Renal cortex interstitium (tissue), 11 donors: ENCODE results near the gene KRTAP22-1. TPM values are rescaled to one million over a fixed set of nuclear protein-coding genes. Genes with fewer than 3 reads are reported as not detected.

Experiments
- DNase-seq, 11 donors: peaks; one replicate each; pipeline ENCODE4 v3.0.0-alpha.2; 2013; ENCODE audit warnings: low read depth in 9 of 11, low spot score in 4 of 11; ENCODE audit errors: extremely low read depth in 1 of 11
- polyA plus RNA-seq, 3 donors: library from polyadenylated mRNA; unstranded; fragments of 120-200 nt; gene quantifications; one replicate each; pipeline ENCODE4 v1.2.1, GENCODE V29; 2013; ENCODE audit not compliant: insufficient read length in 3 of 3

The KRTAP22-1 gene
- polyA plus RNA-seq, 3 donors, result not detected

- DNase-seq, result no peak
Measured at GRCh38 chr21:30620080-30620479, 19.2 kb downstream of the KRTAP22-1 start.

- DNase-seq, result no peak
Measured at GRCh38 chr21:30620522-30620921, 19.6 kb downstream of the KRTAP22-1 start, which contains the start of gene KRTAP20-4. Gene KRTAP20-4 (plus strand): TSS chr21:30620627.

- DNase-seq, result no peak
Measured at GRCh38 chr21:30623362-30623761, 22.5 kb downstream of the KRTAP22-1 start.

GRCh38 chr21:30625449-30626165 lies 24.7 kb downstream of the KRTAP22-1 start:
- no peak for DNase-seq

- no peak for DNase-seq
Measured at GRCh38 chr21:30628109-30628508, 27.2 kb downstream of the KRTAP22-1 start.

GRCh38 chr21:30629200-30629599 lies 28.3 kb downstream of the KRTAP22-1 start:
- DNase-seq, result no peak

GRCh38 chr21:30634906-30635305 lies 34.0 kb downstream of the KRTAP22-1 start, which contains the start of gene KRTAP20-2:
Gene KRTAP20-2 (plus strand): TSS chr21:30635206. CDS start chr21:30635264, 58 bp downstream.
- no peak for DNase-seq

- no peak for DNase-seq
Measured at GRCh38 chr21:30638686-30639085, 37.8 kb downstream of the KRTAP22-1 start.

- no peak for DNase-seq
Measured at GRCh38 chr21:30642564-30642963, 41.7 kb downstream of the KRTAP22-1 start, which contains the start of gene KRTAP20-3. Gene KRTAP20-3 (plus strand): TSS chr21:30642864.

- DNase-seq, result no peak
Measured at GRCh38 chr21:30646904-30647414, 46.1 kb downstream of the KRTAP22-1 start.

Other genes with a start within 250 kb of the KRTAP22-1 start
- not detected for gene KRTAP13-2, start 228.8 kb upstream of the KRTAP22-1 start, polyA plus RNA-seq
- not detected for gene KRTAP13-1, start 205.1 kb upstream of the KRTAP22-1 start, polyA plus RNA-seq
- gene KRTAP13-3, start 175.2 kb upstream of the KRTAP22-1 start, polyA plus RNA-seq, result not detected
- gene KRTAP13-4, start 170.9 kb upstream of the KRTAP22-1 start, polyA plus RNA-seq, result not detected
- gene KRTAP15-1, start 160.8 kb upstream of the KRTAP22-1 start, polyA plus RNA-seq, result not detected
- gene KRTAP19-1, start 120.7 kb upstream of the KRTAP22-1 start, polyA plus RNA-seq, result not detected
- not detected for gene KRTAP19-2, start 113.7 kb upstream of the KRTAP22-1 start, polyA plus RNA-seq
- gene KRTAP19-3, start 109.1 kb upstream of the KRTAP22-1 start, polyA plus RNA-seq, result not detected
- not detected for gene KRTAP19-4, start 103.9 kb upstream of the KRTAP22-1 start, polyA plus RNA-seq
- gene KRTAP19-5, start 98.9 kb upstream of the KRTAP22-1 start, polyA plus RNA-seq, result not detected
- not detected for gene KRTAP19-6, start 59.2 kb upstream of the KRTAP22-1 start, polyA plus RNA-seq
- not detected for gene KRTAP19-7, start 39.8 kb upstream of the KRTAP22-1 start, polyA plus RNA-seq
- gene KRTAP22-2, start 10.7 kb upstream of the KRTAP22-1 start, polyA plus RNA-seq, result not detected
- not detected for gene KRTAP6-3, start 8.6 kb upstream of the KRTAP22-1 start, polyA plus RNA-seq
- not detected for gene KRTAP6-2, start 2.2 kb upstream of the KRTAP22-1 start, polyA plus RNA-seq
- gene KRTAP6-1, start 12.8 kb downstream of the KRTAP22-1 start, polyA plus RNA-seq, result not detected
- gene KRTAP20-1, start 15.3 kb downstream of the KRTAP22-1 start, polyA plus RNA-seq, result not detected
- gene KRTAP20-4, start 19.5 kb downstream of the KRTAP22-1 start, polyA plus RNA-seq, result not detected
- not detected for gene KRTAP20-2, start 34.1 kb downstream of the KRTAP22-1 start, polyA plus RNA-seq
- not detected for gene KRTAP20-3, start 41.8 kb downstream of the KRTAP22-1 start, polyA plus RNA-seq
- gene KRTAP21-3, start 117.7 kb downstream of the KRTAP22-1 start, polyA plus RNA-seq, result not detected
- not detected for gene KRTAP21-2, start 146.2 kb downstream of the KRTAP22-1 start, polyA plus RNA-seq
- not detected for gene KRTAP21-1, start 154.3 kb downstream of the KRTAP22-1 start, polyA plus RNA-seq
- not detected for gene KRTAP8-1, start 212.2 kb downstream of the KRTAP22-1 start, polyA plus RNA-seq
- gene KRTAP7-1, start 228.7 kb downstream of the KRTAP22-1 start, polyA plus RNA-seq, result not detected